Peyer's patch (tissue), 4 donors: ENCODE measurements around the gene DOCK9. TPM values are rescaled to one million over a fixed set of nuclear protein-coding genes. Genes with fewer than 3 reads are reported as not detected.

ENCODE experiments used
- DNase-seq, 3 donors: peaks; one replicate each; pipeline ENCODE4 v3.0.0-alpha.2; 2017 to 2019
- H3K27ac ChIP-seq, 4 donors: fragments of 200-600 bp; sonication (generic); one replicate each; pipeline ENCODE4 v1.5.1; 2016 to 2019
- H3K27me3 ChIP-seq, 2 donors: fragments of 200-600 bp; sonication (generic); one replicate each; pipeline ENCODE4 v1.5.1; 2019
- H3K36me3 ChIP-seq, 3 donors: fragments of 200-600 bp; sonication (generic); one replicate each; pipeline ENCODE4 v1.5.1; 2016 to 2019
- H3K4me1 ChIP-seq, 4 donors: fragments of 200-600 bp; sonication (generic); one replicate each; pipeline ENCODE4 v1.5.1; 2016 to 2019
- H3K4me3 ChIP-seq, 4 donors: fragments of 200-600 bp; sonication (generic); 1 replicate in 3 of 4; 2 replicates in 1 of 4; pipeline ENCODE4 v1.5.1; 2016 to 2019; ENCODE audit warnings: mild to moderate bottlenecking in 1 of 4
- H3K9me3 ChIP-seq, 4 donors: fragments of 200-600 bp; sonication (generic); one replicate each; pipeline ENCODE4 v1.5.1; 2016 to 2019; ENCODE audit warnings: mild to moderate bottlenecking in 1 of 4
- POLR2A ChIP-seq, 2 donors: fragments of 450-650 bp; IDR thresholded peaks; one replicate each; pipeline ENCODE4 v1.5.1; 2017; ENCODE audit warnings: antibody characterized with exemption in 2 of 2, mild to moderate bottlenecking in 2 of 2, moderate library complexity in 2 of 2
- total RNA-seq, 4 donors: library from RNA; depleted of rRNA; stranded (reverse); fragments of >200 nt; gene quantifications; one replicate each; pipeline ENCODE4 v1.1.0, GENCODE V29; 2016
- TF ChIP-seq, protein P1 (sequence below), 6 experiments: fragments of 450-650 bp in 4 of 6; fragments of 200-600 bp in 2 of 6; sonication (generic) in 1 of 6; IDR thresholded peaks; one replicate each; pipeline ENCODE4 v1.5.1; 2017 to 2019; ENCODE audit warnings: antibody characterized with exemption in 6 of 6, mild to moderate bottlenecking in 3 of 6, moderate library complexity in 1 of 6

DOCK9 gene
- total RNA-seq, result 100 to 1,000 TPM in 1 of 4 donors, 10 to 100 TPM in 3; 52.5 to 166 (median 54.2) TPM

- Histone ChIP-seq H3K4me3 (peak within 1 kb of the TSS in 3 of 4 donors; percentile 6 to 46 (median 45)), H3K27ac (peak within 1 kb of the TSS in 1 of 4 donors; percentile 10), H3K4me1 (peaks cover 0 to 13% (median 0%) of the 10 kb centered on the region in 4 donors), H3K27me3 (no peaks in the 10 kb centered on the region), H3K9me3 (no peaks in the 10 kb centered on the region), H3K36me3 (no peaks in the 10 kb centered on the region)
- TF ChIP-seq, protein P1, sequence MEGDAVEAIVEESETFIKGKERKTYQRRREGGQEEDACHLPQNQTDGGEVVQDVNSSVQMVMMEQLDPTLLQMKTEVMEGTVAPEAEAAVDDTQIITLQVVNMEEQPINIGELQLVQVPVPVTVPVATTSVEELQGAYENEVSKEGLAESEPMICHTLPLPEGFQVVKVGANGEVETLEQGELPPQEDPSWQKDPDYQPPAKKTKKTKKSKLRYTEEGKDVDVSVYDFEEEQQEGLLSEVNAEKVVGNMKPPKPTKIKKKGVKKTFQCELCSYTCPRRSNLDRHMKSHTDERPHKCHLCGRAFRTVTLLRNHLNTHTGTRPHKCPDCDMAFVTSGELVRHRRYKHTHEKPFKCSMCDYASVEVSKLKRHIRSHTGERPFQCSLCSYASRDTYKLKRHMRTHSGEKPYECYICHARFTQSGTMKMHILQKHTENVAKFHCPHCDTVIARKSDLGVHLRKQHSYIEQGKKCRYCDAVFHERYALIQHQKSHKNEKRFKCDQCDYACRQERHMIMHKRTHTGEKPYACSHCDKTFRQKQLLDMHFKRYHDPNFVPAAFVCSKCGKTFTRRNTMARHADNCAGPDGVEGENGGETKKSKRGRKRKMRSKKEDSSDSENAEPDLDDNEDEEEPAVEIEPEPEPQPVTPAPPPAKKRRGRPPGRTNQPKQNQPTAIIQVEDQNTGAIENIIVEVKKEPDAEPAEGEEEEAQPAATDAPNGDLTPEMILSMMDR (IDR thresholded peaks at IDR 0.05), result no peak
- TF ChIP-seq POLR2A (IDR thresholded peaks at IDR 0.05), result no peak
- DNase-seq, result peak in 1 of 3 donors; percentile 57
Observed at GRCh38 chr13:98977568-98978265, at the start of gene DOCK9. Gene DOCK9, minus strand, starts transcription at chr13:98978064. Its CDS starts 155 bp downstream, at chr13:98977909.

GRCh38 chr13:99027260-99027659 lies 49.4 kb upstream of the DOCK9 start:
- Histone ChIP-seq H3K4me3 (no peak overlapping the region), H3K9me3 (no peaks in the 10 kb centered on the region), H3K4me1 (no peaks in the 10 kb centered on the region), H3K27ac (no peak overlapping the region), H3K27me3 (no peaks in the 10 kb centered on the region), H3K36me3 (no peaks in the 10 kb centered on the region)
- TF ChIP-seq POLR2A (IDR thresholded peaks at IDR 0.05), result no peak
- TF ChIP-seq, protein P1 (IDR thresholded peaks at IDR 0.05), result no peak
- no peak for DNase-seq

DNA sequence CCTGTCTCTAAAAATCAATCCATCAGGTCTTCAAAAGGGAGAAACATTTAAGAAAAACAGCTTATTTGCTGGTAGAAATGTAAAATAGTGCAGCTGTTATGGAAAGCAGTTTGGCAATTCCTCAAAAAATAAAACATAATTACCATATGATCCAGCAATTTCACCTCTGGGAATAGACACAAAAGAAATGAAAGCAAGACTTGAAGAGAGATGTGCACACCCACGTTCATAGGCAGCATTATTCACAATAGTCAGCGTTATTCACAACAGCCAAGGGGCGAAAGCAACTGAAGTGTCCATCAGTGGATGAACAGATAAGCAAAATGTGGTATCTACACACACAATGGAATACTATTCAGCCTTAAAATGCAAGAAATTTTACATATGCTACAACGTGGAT lies 45.1 kb upstream of the DOCK9 start:
- Histone ChIP-seq H3K27ac (no peak overlapping the region), H3K36me3 (no peaks in the 10 kb centered on the region), H3K4me3 (no peak overlapping the region), H3K9me3 (no peaks in the 10 kb centered on the region), H3K4me1 (no peaks in the 10 kb centered on the region), H3K27me3 (no peaks in the 10 kb centered on the region)
- DNase-seq, result no peak
- TF ChIP-seq POLR2A (IDR thresholded peaks at IDR 0.05), result no peak
- TF ChIP-seq, protein P1 (IDR thresholded peaks at IDR 0.05), result no peak

DNA sequence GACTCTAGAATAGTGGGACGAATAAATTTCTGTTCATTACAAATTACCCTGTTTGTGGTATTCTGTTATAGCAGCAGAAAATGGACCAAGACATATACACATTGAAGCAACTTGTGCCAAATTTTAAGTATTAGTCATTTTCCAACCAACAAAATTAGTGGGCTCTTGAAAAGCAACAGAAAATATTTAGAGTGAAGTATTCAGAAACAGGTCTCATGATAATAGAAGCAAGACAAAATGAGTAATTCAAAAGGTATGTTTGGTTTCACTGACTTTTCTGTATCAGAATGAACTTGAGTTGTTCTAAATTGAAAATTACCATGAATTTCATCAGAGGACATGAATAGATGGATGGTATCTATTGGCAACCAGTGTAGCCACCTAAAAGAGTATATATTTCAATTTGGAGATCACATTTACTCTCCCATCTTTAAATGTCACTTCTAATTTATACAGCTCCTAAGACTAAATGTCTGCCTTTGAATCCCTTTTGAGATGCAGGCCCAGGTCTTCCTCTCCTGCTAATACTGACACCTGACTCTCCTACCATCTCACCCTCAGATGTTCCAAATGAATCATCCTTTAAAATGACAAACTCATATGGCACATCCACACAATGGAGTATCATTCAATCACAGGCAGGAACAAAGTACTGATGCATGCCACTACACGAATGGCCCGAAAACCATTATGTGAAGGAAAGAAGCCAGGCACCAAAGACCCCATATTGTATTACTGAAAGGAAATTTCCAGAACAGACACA lies 40.7 kb upstream of the DOCK9 start:
- TF ChIP-seq POLR2A (IDR thresholded peaks at IDR 0.05), result no peak
- TF ChIP-seq, protein P1 (IDR thresholded peaks at IDR 0.05), result no peak

GRCh38 chr13:99015606-99016490 lies 38.0 kb upstream of the DOCK9 start:
- no peak for TF ChIP-seq POLR2A (IDR thresholded peaks at IDR 0.05)
- TF ChIP-seq, protein P1 (IDR thresholded peaks at IDR 0.05), result no peak
- Histone ChIP-seq H3K27ac (no peak overlapping the region), H3K4me3 (no peak overlapping the region), H3K4me1 (no peaks in the 10 kb centered on the region), H3K36me3 (no peaks in the 10 kb centered on the region), H3K9me3 (no peaks in the 10 kb centered on the region), H3K27me3 (no peaks in the 10 kb centered on the region)
- DNase-seq, result no peak

More for the DNA sequence above, 40.7 kb upstream of the DOCK9 start:
- no peak for DNase-seq
- Histone ChIP-seq H3K4me3 (no peak overlapping the region), H3K9me3 (no peaks in the 10 kb centered on the region), H3K4me1 (no peaks in the 10 kb centered on the region), H3K27ac (no peak overlapping the region), H3K36me3 (no peaks in the 10 kb centered on the region), H3K27me3 (no peaks in the 10 kb centered on the region)
